H1 (cell line): ENCODE data around the gene NOS3. TPM values are rescaled to one million over a fixed set of nuclear protein-coding genes. Genes with fewer than 3 reads are reported as not detected.

Experiments
- CREB1 ChIP-seq: IDR thresholded peaks from 2 replicates; pipeline ENCODE4 v1.6.1; 2012; ENCODE audit warnings: inconsistent platforms
- EZH2 ChIP-seq: fragments of 200-600 bp; sonication (generic); IDR thresholded peaks from 2 replicates; pipeline ENCODE4 v1.7.1; 2012; ENCODE audit warnings: low read depth, mild to moderate bottlenecking, moderate library complexity, low read length, inconsistent platforms; ENCODE audit not compliant: severe bottlenecking
- TBP ChIP-seq: IDR thresholded peaks from 2 replicates; pipeline ENCODE4 v1.6.1; 2011; ENCODE audit warnings: low read depth, low read length, improper control_type of control experiment
- polyA plus RNA-seq, 7 experiments: library from polyadenylated mRNA; depleted of rRNA in 3 of 7; stranded (reverse) in 5 of 7; unstranded in 2 of 7; fragments of >200 nt in 5 of 7; fragments of 200-250 nt in 2 of 7; gene quantifications; 1 replicate in 5 of 7; 2 replicates in 1 of 7; 4 replicates in 1 of 7; pipeline versions ENCODE4 v1.2.1 to v1.2.3, GENCODE V29; 2011 to 2013; ENCODE audit warnings: missing spikeins in 2 of 7, mixed read lengths in 2 of 7
- total RNA-seq: library from RNA; stranded (reverse); fragmentation: NEBNext Ultra II Directional; extraction: Animal tissue kit (Norgen Biotek cat#: 25700); gene quantifications from 2 replicates; pipeline ENCODE4 v1.2.1, GENCODE V29; 2021

The NOS3 gene
- total and polyA plus RNA-seq, 2 of the 8 experiments (the other 6 are each of a cell fraction or from before 2014, with no cell fraction given) = 4.4 to 16.2 TPM

- TF ChIP-seq CREB1 (no peak), EZH2 (no peak), TBP (no peak)
Observed at GRCh38 chr7:151008143-151008510, 17.3 kb downstream of the NOS3 start (continued).
